Limb (tissue), 2 donors: ENCODE measurements around the gene CGREF1.
A peak's percentile ranks its signal among the peaks of the same experiment; 100 is the strongest.

ENCODE experiments used
- DNase-seq, 2 donors: peaks; one replicate each; pipeline ENCODE4 v3.0.0-alpha.2; 2016; ENCODE audit errors: extremely low spot score in 2 of 2

Gene CGREF1

GRCh38 chr2:27050996-27051901, 67.7 kb downstream of the CGREF1 start, which contains the start of gene AGBL5:
Gene AGBL5 (plus strand): TSS chr2:27051668. CDS start chr2:27052959, 1,291 bp downstream.
- peak; percentile 93 to 98 for DNase-seq
